DOHH2 (cell line): Measurements from ENCODE around the gene F13A1.

Experiments
- H3F3A ChIP-seq: fragments of 200-600 bp; sonication (generic), shearing (Covaris generic); 2 replicates; pipeline ENCODE4 v1.6.0; 2016; ENCODE audit warnings: antibody characterized with exemption, mild to moderate bottlenecking; ENCODE audit not compliant: control insufficient read depth, insufficient read depth
- H3K27ac ChIP-seq: fragments of 200-600 bp; sonication (generic); 2 replicates; pipeline ENCODE4 v1.5.1; 2014; ENCODE audit warnings: low read depth, mild to moderate bottlenecking, low read length, moderate library complexity
- H3K27me3 ChIP-seq: fragments of 200-600 bp; sonication (generic); 2 replicates; pipeline ENCODE4 v1.6.1; 2014; ENCODE audit warnings: mild to moderate bottlenecking, low read length, mixed read lengths; ENCODE audit not compliant: control insufficient read depth
- H3K36me3 ChIP-seq: fragments of 200-600 bp; sonication (generic); 2 replicates; pipeline ENCODE4 v1.6.1; 2014; ENCODE audit warnings: mild to moderate bottlenecking, low read length, moderate library complexity, mixed read lengths; ENCODE audit not compliant: control insufficient read depth
- H3K4me1 ChIP-seq: fragments of 200-600 bp; sonication (generic); 2 replicates; pipeline ENCODE4 v1.6.1; 2014; ENCODE audit warnings: mild to moderate bottlenecking, low read length, mixed read lengths; ENCODE audit not compliant: control insufficient read depth
- H3K4me2 ChIP-seq: fragments of 200-600 bp; sonication (generic); 2 replicates; pipeline ENCODE4 v1.6.0; 2014; ENCODE audit warnings: mild to moderate bottlenecking, low read length, moderate library complexity
- H3K4me3 ChIP-seq: fragments of 200-600 bp; sonication (generic); 2 replicates; pipeline ENCODE4 v1.5.1; 2014; ENCODE audit warnings: mild to moderate bottlenecking, low read length, mixed read lengths
- H3K79me2 ChIP-seq: fragments of 200-600 bp; sonication (generic); 2 replicates; pipeline ENCODE4 v1.6.1; 2014; ENCODE audit warnings: mild to moderate bottlenecking, low read length, mixed read lengths; ENCODE audit not compliant: control insufficient read depth
- H3K9me2 ChIP-seq: fragments of 200-600 bp; sonication (generic); replicated peaks from 2 replicates; pipeline ENCODE4 v1.6.1; 2014; ENCODE audit warnings: mild to moderate bottlenecking, low read length, mixed read lengths; ENCODE audit not compliant: control insufficient read depth
- H3K9me3 ChIP-seq: fragments of 200-600 bp; sonication (generic); 2 replicates; pipeline ENCODE4 v1.6.1; 2014; ENCODE audit warnings: antibody characterized with exemption, low read length, mixed read lengths; ENCODE audit not compliant: control insufficient read depth, insufficient read depth
- H4K20me1 ChIP-seq: fragments of 200-600 bp; sonication (generic); 2 replicates; pipeline ENCODE4 v1.6.0; 2014; ENCODE audit warnings: low read depth, mild to moderate bottlenecking, antibody characterized with exemption, low read length, moderate library complexity; ENCODE audit not compliant: control insufficient read depth, insufficient read depth
- CTCF ChIP-seq: fragments of 200-600 bp; sonication (generic); IDR thresholded peaks from one replicate; pipeline ENCODE4 v1.5.1; 2014; ENCODE audit warnings: antibody characterized with exemption, mild to moderate bottlenecking, low read depth, low read length; ENCODE audit not compliant: poor library complexity, severe bottlenecking
- EZH2phosphoT487 ChIP-seq: fragments of 200-600 bp; sonication (generic); IDR thresholded peaks from 2 replicates; pipeline ENCODE4 v1.6.1; 2017; ENCODE audit warnings: borderline replicate concordance, mild to moderate bottlenecking, antibody characterized with exemption, low read length, moderate library complexity, mixed read lengths

The F13A1 gene

GRCh38 chr6:6330407-6330806 is 9.9 kb upstream of the F13A1 start:
- Histone ChIP-seq H3K4me3 (peak overlapping the region; percentile 58), H3K36me3 (peaks cover 17% of the 10 kb centered on the region), H3K9me2 (no peaks in the 10 kb centered on the region), H3K9me3 (no peaks in the 10 kb centered on the region), H3F3A (peaks cover 16% of the 10 kb centered on the region), H3K4me1 (peaks cover 47% of the 10 kb centered on the region), H3K27ac (peak overlapping the region; percentile 89), H3K27me3 (no peaks in the 10 kb centered on the region), H3K4me2 (peak overlapping the region; percentile 69), H3K79me2 (no peaks in the 10 kb centered on the region), H4K20me1 (no peaks in the 10 kb centered on the region)
- TF ChIP-seq EZH2phosphoT487 (no peak), CTCF (no peak)

- Histone ChIP-seq H3K36me3 (peaks cover 17% of the 10 kb centered on the region), H3K27ac (no peak overlapping the region), H3K79me2 (no peaks in the 10 kb centered on the region), H3K4me2 (no peak overlapping the region), H3K27me3 (no peaks in the 10 kb centered on the region), H3K4me1 (peaks cover 41% of the 10 kb centered on the region), H4K20me1 (no peaks in the 10 kb centered on the region), H3F3A (peaks cover 14% of the 10 kb centered on the region), H3K4me3 (no peak overlapping the region), H3K9me3 (no peaks in the 10 kb centered on the region), H3K9me2 (no peaks in the 10 kb centered on the region)
- TF ChIP-seq EZH2phosphoT487 = no peak
- TF ChIP-seq CTCF = no peak
These were observed 8.0 kb upstream of the F13A1 start for GRCh38 chr6:6328451-6328850.

- no peak overlapping the region for H3K27ac ChIP-seq
- no peak for TF ChIP-seq CTCF
- TF ChIP-seq EZH2phosphoT487 = no peak
- peaks cover 9% of the 10 kb centered on the region for H3K27me3 ChIP-seq
- no peak overlapping the region for H3K4me3 ChIP-seq
- H3K4me1 ChIP-seq = peaks cover 18% of the 10 kb centered on the region
- no peaks in the 10 kb centered on the region for H3K9me2 ChIP-seq
- H3K36me3 ChIP-seq = no peaks in the 10 kb centered on the region
- H3K79me2 ChIP-seq = no peaks in the 10 kb centered on the region
- no peaks in the 10 kb centered on the region for H4K20me1 ChIP-seq
- H3K4me2 ChIP-seq = no peak overlapping the region
- H3F3A ChIP-seq = no peaks in the 10 kb centered on the region
- H3K9me3 ChIP-seq = no peaks in the 10 kb centered on the region
These were observed 2.9 kb upstream of the F13A1 start for GRCh38 chr6:6323352-6323751.

- Histone ChIP-seq H3K4me2 (peak overlapping the region; percentile 76), H4K20me1 (no peaks in the 10 kb centered on the region), H3K36me3 (no peaks in the 10 kb centered on the region), H3K27me3 (peaks cover 9% of the 10 kb centered on the region), H3K4me1 (peaks cover 36% of the 10 kb centered on the region), H3F3A (no peaks in the 10 kb centered on the region), H3K4me3 (peak overlapping the region; percentile 60), H3K9me3 (no peaks in the 10 kb centered on the region), H3K79me2 (no peaks in the 10 kb centered on the region), H3K9me2 (no peaks in the 10 kb centered on the region), H3K27ac (no peak overlapping the region)
- TF ChIP-seq EZH2phosphoT487 (no peak), CTCF (no peak)
These were observed 439 bp upstream of the F13A1 start for GRCh38 chr6:6320901-6321300.
